GM12878 (cell line): ENCODE data around the gene CCN6.

Experiments used
- ATF3 ChIP-seq: IDR thresholded peaks from 2 replicates; pipeline ENCODE4 v1.6.1; 2011; ENCODE audit warnings: low read depth, mild to moderate bottlenecking, low read length, moderate library complexity, borderline replicate concordance; ENCODE audit errors: extremely low read depth
- CEBPB ChIP-seq, 2 experiments: fragments of 150-350 bp in 1 of 2; IDR thresholded peaks; 2 replicates each; pipeline ENCODE4 v1.6.1; 2012 to 2014; ENCODE audit warnings: low read depth in 2 of 2, low read length in 2 of 2, borderline replicate concordance in 1 of 2, inconsistent platforms in 1 of 2
- CHD1 ChIP-seq: IDR thresholded peaks from 2 replicates; pipeline ENCODE4 v1.6.1; 2012; ENCODE audit warnings: low read depth, low read length, improper control_type of control experiment
- CREB1 ChIP-seq: IDR thresholded peaks from 2 replicates; pipeline ENCODE4 v1.6.1; 2012; ENCODE audit warnings: low read depth, mild to moderate bottlenecking, inconsistent platforms
- CTCF ChIP-seq, 3 experiments: IDR thresholded peaks in 2 of 3; conservative IDR thresholded peaks in 1 of 3; 2 replicates each; pipeline ENCODE4 v1.5.1; 2011; ENCODE audit warnings: low read depth in 3 of 3, low read length in 3 of 3, mild to moderate bottlenecking in 3 of 3, control low read depth in 2 of 3, moderate library complexity in 2 of 3, inconsistent platforms in 1 of 3, mixed read lengths in 1 of 3; ENCODE audit not compliant: control insufficient read depth in 2 of 3, insufficient read depth in 1 of 3; ENCODE audit errors: extremely low read depth in 1 of 3
- E2F4 ChIP-seq: IDR thresholded peaks from 2 replicates; pipeline ENCODE4 v1.6.1; 2012; ENCODE audit warnings: low read depth, low read length, improper control_type of control experiment
- EZH2 ChIP-seq: IDR thresholded peaks from 2 replicates; pipeline ENCODE4 v1.6.1; 2012; ENCODE audit warnings: low read depth, mild to moderate bottlenecking, control low read depth, inconsistent platforms, low read length, borderline replicate concordance; ENCODE audit not compliant: control insufficient read depth
- POLR2AphosphoS5 ChIP-seq: IDR thresholded peaks from 2 replicates; pipeline ENCODE4 v1.6.1; 2011; ENCODE audit warnings: mild to moderate bottlenecking, low read length, inconsistent platforms
- PRDM15 ChIP-seq: fragments of 450-650 bp; formaldehyde crosslinking; IDR thresholded peaks from 2 replicates; pipeline ENCODE4 v1.4.0; 2020; ENCODE audit warnings: mild to moderate bottlenecking, moderate library complexity
- RFX5 ChIP-seq: IDR thresholded peaks from 2 replicates; pipeline ENCODE4 v1.6.1; 2011; ENCODE audit warnings: low read depth, low read length, improper control_type of control experiment
- YBX1 ChIP-seq: fragments of 450-650 bp; IDR thresholded peaks from 2 replicates; pipeline ENCODE4 v1.6.1; 2016; ENCODE audit warnings: antibody characterized with exemption
- ZBTB33 ChIP-seq: fragments of 450-650 bp; IDR thresholded peaks from 2 replicates; pipeline ENCODE4 v1.6.1; 2017; ENCODE audit warnings: mild to moderate bottlenecking
- ZNF274 ChIP-seq: IDR thresholded peaks from one replicate; pipeline ENCODE4 v1.8.0; 2011; ENCODE audit not compliant: insufficient read length, insufficient read depth

- TF ChIP-seq CREB1, result no peak
- TF ChIP-seq E2F4, result no peak
- no peak for TF ChIP-seq CEBPB (IDR thresholded peaks at IDR 0.05; ENCODE audit: borderline replicate concordance in 1 of 2, low read depth in 2 of 2, low read length in 2 of 2)
- TF ChIP-seq CHD1, result no peak
- TF ChIP-seq CTCF (IDR thresholded peaks at IDR 0.05 in 2 of 3, conservative IDR thresholded peaks at IDR 0.05 in 1 of 3; ENCODE audit: control insufficient read depth in 2 of 3, extremely low read depth in 1 of 3, insufficient read depth in 1 of 3, low read depth in 3 of 3, low read length in 3 of 3), result no peak
- no peak for TF ChIP-seq RFX5
- TF ChIP-seq ZBTB33, result no peak
- no peak for TF ChIP-seq EZH2
- no peak for TF ChIP-seq ATF3
- no peak for TF ChIP-seq PRDM15 (CRISPR knock-in tag)
- TF ChIP-seq POLR2AphosphoS5, result no peak
- TF ChIP-seq ZNF274, result no peak
- TF ChIP-seq YBX1, result no peak
Measured at GRCh38 chr6:112058243-112059032, 4.5 kb downstream of the CCN6 start.
